Tibial nerve (tissue), 4 donors: ENCODE results near the gene LRRC27. TPM values are rescaled to one million over a fixed set of nuclear protein-coding genes. Genes with fewer than 3 reads are reported as not detected.

Experiments
- DNase-seq, 2 donors: peaks; one replicate each; pipeline ENCODE4 v3.0.0-alpha.2; 2019; ENCODE audit warnings: low spot score in 2 of 2
- H3K27ac ChIP-seq, 4 donors: fragments of 200-600 bp; sonication (generic) in 3 of 4; one replicate each; pipeline ENCODE4 v1.5.1; 2017 to 2019; ENCODE audit warnings: mild to moderate bottlenecking in 1 of 4
- H3K27me3 ChIP-seq, 2 donors: fragments of 200-600 bp; sonication (generic) in 1 of 2; one replicate each; pipeline versions ENCODE4 v1.5.1 to v1.6.0; 2017 to 2019
- H3K36me3 ChIP-seq, 3 donors: fragments of 200-600 bp; sonication (generic); one replicate each; pipeline ENCODE4 v1.5.1; 2018 to 2019
- H3K4me1 ChIP-seq, 4 donors: fragments of 200-600 bp; sonication (generic) in 3 of 4; one replicate each; pipeline ENCODE4 v1.5.1; 2017 to 2019
- H3K4me3 ChIP-seq, 4 donors: fragments of 200-600 bp; sonication (generic) in 3 of 4; one replicate each; pipeline ENCODE4 v1.5.1; 2017 to 2019; ENCODE audit warnings: mild to moderate bottlenecking in 1 of 4, moderate library complexity in 1 of 4
- H3K9me3 ChIP-seq, 4 donors: fragments of 200-600 bp; sonication (generic) in 3 of 4; one replicate each; pipeline ENCODE4 v1.5.1; 2017 to 2019
- CTCF ChIP-seq, 5 experiments: fragments of 200-600 bp in 3 of 5; fragments of 450-650 bp in 2 of 5; sonication (generic) in 3 of 5; IDR thresholded peaks; one replicate each; pipeline ENCODE4 v1.5.1; 2016 to 2019; ENCODE audit warnings: antibody characterized with exemption in 5 of 5, mild to moderate bottlenecking in 3 of 5, moderate library complexity in 2 of 5
- EP300 ChIP-seq, 2 donors: sonication (generic); formaldehyde crosslinking; IDR thresholded peaks; one replicate each; pipeline ENCODE4 v1.6.1; 2017; ENCODE audit warnings: antibody characterized with exemption in 2 of 2, mild to moderate bottlenecking in 1 of 2
- POLR2A ChIP-seq, 2 donors: fragments of 450-650 bp; IDR thresholded peaks; one replicate each; pipeline ENCODE4 v1.6.1; 2017; ENCODE audit warnings: antibody characterized with exemption in 2 of 2, mild to moderate bottlenecking in 2 of 2, moderate library complexity in 2 of 2
- whole genome bisulfite sequencing, 2 donors: methylation state at CpG; one replicate each; pipeline ENCODE4 v1.1.5; 2018; 5-methylcytosine and 5-hydroxymethylcytosine counted together
- total RNA-seq, 4 donors: library from RNA; depleted of rRNA; stranded (reverse); fragments of >200 nt; gene quantifications; one replicate each; pipeline ENCODE4 v1.1.0, GENCODE V29; 2016

LRRC27 gene
- total RNA-seq, 4 donors from 2014 or later = 10.1 to 21.6 (median 17.9) TPM

DNA sequence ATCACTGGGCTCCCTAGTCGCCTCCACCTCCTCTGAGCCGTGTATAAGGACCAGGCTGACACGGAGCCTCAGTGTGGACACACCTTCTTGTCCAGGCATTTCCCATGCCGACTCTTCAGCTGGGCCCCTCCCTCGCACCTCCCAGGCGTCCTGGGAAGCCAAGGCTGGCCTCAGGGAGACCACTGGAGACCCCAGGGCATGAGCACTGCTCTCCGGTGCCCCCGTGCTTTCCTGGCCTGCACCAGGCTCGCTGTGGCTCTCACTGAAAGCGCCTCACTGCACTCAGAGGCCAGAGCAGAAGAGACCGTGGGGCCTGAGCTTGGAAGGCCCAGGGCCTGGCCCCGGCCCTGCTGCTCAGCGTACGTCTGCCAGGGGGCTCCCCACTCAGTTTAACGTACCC lies 31.4 kb downstream of the LRRC27 start:
- TF ChIP-seq POLR2A (IDR thresholded peaks at IDR 0.05) (no peak), CTCF (IDR thresholded peaks at IDR 0.05) (no peak), EP300 (IDR thresholded peaks at IDR 0.05) (no peak)
- no peak overlapping the region for H3K27ac ChIP-seq
- no peak overlapping the region for H3K4me3 ChIP-seq
- no peaks in the 10 kb centered on the region for H3K27me3 ChIP-seq
- WGBS, 2 donors = 85% methylated on average over 14 to 15 of the region's 15 CpGs
- peaks cover 0 to 4% (median 0%) of the 10 kb centered on the region in 4 donors for H3K4me1 ChIP-seq
- peaks cover 0 to 55% (median 0%) of the 10 kb centered on the region in 3 donors for H3K36me3 ChIP-seq
- DNase-seq = no peak
- H3K9me3 ChIP-seq = no peaks in the 10 kb centered on the region

DNA sequence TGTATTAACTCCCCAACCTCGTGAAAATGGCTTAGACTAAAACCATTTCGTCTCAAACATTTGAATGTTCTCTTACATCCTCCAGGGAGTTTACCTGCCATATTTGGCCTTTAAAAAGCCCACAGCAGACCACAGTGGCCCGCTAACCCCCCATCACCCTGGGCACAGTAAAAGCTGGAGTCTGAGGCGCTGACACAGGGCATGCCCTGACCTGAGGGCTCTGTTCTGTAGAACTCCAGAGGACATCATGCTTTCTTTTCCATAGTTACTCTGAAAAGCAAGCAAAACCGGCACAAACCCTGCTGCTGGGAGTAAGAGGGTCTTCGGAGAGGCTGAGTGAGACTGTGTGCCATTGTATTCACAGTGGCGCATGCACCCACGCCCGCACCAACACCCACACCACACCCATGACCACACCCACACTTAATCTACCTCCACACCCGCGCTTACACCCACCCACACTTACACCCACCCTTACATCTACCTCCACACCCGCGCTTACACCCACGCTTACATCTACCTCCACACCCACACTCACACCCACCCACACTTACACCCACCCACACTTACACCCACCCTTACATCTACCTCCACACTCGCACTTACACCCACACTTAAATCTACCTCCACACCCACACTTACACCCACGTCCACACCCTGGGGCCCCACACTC lies 32.1 kb downstream of the LRRC27 start:
- Histone ChIP-seq H3K9me3 (no peaks in the 10 kb centered on the region), H3K27me3 (no peaks in the 10 kb centered on the region), H3K36me3 (peaks cover 0 to 62% (median 0%) of the 10 kb centered on the region in 3 donors), H3K27ac (no peak overlapping the region), H3K4me1 (peaks cover 0 to 4% (median 0%) of the 10 kb centered on the region in 4 donors), H3K4me3 (no peak overlapping the region)
- DNase-seq = no peak
- WGBS, 2 donors = 57 to 58% methylated on average over 15 to 16 of the region's 16 CpGs
- TF ChIP-seq POLR2A (IDR thresholded peaks at IDR 0.05) (no peak), EP300 (IDR thresholded peaks at IDR 0.05) (no peak), CTCF (IDR thresholded peaks at IDR 0.05) (no peak)

DNA sequence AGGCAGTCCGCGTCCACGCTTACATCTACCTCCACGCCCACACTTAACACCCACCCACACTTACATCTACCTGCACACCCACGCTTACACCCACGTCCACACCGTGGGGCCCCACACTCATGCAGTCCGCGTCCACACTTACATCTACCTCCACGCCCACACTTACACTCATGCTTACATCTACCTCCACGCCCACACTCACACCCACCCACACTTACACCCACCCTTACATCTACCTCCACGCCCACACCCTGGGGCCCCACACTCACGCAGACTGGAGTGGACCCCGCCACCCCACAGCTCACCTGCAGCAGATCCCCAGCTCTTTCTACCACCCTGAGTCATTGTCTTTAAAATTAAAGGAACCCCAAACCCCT lies 32.6 kb downstream of the LRRC27 start:
- Histone ChIP-seq H3K4me3 (no peak overlapping the region), H3K4me1 (peaks cover 0 to 2% (median 0%) of the 10 kb centered on the region in 4 donors), H3K9me3 (no peaks in the 10 kb centered on the region), H3K27me3 (no peaks in the 10 kb centered on the region), H3K36me3 (peaks cover 0 to 64% (median 0%) of the 10 kb centered on the region in 3 donors), H3K27ac (no peak overlapping the region)
- no peak for TF ChIP-seq CTCF (IDR thresholded peaks at IDR 0.05)
- TF ChIP-seq POLR2A (IDR thresholded peaks at IDR 0.05) = no peak
- TF ChIP-seq EP300 (IDR thresholded peaks at IDR 0.05) = no peak
- WGBS, 2 donors = 64 to 71% methylated on average over 11 to 12 of the region's 14 CpGs
- no peak for DNase-seq

DNA sequence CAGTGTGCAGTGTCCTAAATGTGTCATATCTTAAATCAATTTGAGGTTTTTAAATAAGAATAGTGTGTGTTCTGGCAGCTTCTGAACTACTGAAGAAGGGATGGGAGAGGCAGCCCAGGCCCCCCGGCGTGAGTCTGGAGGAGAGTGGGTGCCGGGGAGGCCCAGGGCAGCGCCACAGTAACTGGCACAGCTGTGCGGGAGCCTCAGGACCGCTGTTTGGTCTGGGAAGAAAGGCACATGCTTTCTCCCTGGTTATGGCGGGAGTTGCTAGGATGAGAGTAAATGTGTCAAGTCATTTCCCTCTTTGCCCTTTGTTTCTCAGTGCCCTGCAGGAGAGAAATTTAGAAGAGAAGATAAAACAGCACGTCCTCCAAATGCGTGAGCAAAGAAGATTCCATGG lies 33.1 kb downstream of the LRRC27 start:
- Histone ChIP-seq H3K4me3 (no peak overlapping the region), H3K4me1 (no peaks in the 10 kb centered on the region), H3K27me3 (no peaks in the 10 kb centered on the region), H3K36me3 (peaks cover 0 to 64% (median 0%) of the 10 kb centered on the region in 3 donors), H3K27ac (no peak overlapping the region), H3K9me3 (no peaks in the 10 kb centered on the region)
- no peak for DNase-seq
- no peak for TF ChIP-seq CTCF (IDR thresholded peaks at IDR 0.05)
- no peak for TF ChIP-seq EP300 (IDR thresholded peaks at IDR 0.05)
- no peak for TF ChIP-seq POLR2A (IDR thresholded peaks at IDR 0.05)
- 86 to 91% methylated on average over 9 of the region's 9 CpGs for WGBS, 2 donors

DNA sequence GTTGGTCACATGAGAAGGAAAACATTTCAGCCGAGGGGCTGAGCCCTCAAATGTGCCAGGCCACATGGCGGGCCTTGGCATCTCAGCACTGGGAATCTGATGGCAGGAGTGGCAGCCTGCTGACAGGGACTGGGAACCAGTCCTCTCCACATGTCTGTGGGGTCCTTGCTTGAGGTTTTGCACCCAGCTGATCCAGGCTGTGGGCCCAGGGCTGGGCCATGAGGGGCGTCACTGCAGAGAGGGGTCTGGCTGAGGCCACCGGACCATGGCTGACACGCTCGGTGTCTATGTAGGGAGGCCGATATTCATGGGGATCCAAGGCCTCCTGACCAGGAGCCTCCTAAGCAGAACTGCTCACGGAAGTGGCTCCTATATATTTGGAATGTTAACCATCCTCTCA lies 34.0 kb downstream of the LRRC27 start:
- Histone ChIP-seq H3K27ac (no peak overlapping the region), H3K4me3 (no peak overlapping the region), H3K9me3 (no peaks in the 10 kb centered on the region), H3K4me1 (no peaks in the 10 kb centered on the region), H3K27me3 (no peaks in the 10 kb centered on the region), H3K36me3 (peaks cover 0 to 64% (median 0%) of the 10 kb centered on the region in 3 donors)
- 90 to 92% methylated on average over 8 of the region's 8 CpGs for WGBS, 2 donors
- DNase-seq = no peak
- TF ChIP-seq CTCF (IDR thresholded peaks at IDR 0.05) = no peak
- no peak for TF ChIP-seq POLR2A (IDR thresholded peaks at IDR 0.05)
- no peak for TF ChIP-seq EP300 (IDR thresholded peaks at IDR 0.05)
